M059J (cell line): Measurements from ENCODE around the gene RELN. TPM values are rescaled to one million over a fixed set of nuclear protein-coding genes. Genes with fewer than 3 reads are reported as not detected.
"Not testable (repeated sequence)": the region's sequence is repeated elsewhere in the genome, so short reads cannot be mapped to it uniquely, and the experiment has no call there.

Source experiments
- DNase-seq: peaks from one replicate; pipeline ENCODE4 v3.0.0-alpha.2; 2012; ENCODE audit warnings: low read depth
- total RNA-seq: library from RNA; depleted of rRNA; stranded (reverse); fragments of >200 nt; shearing (Covaris generic); gene quantifications from 2 replicates; pipeline ENCODE4 v1.2.3, GENCODE V29; 2014

RELN gene
- total RNA-seq, 1 experiment from 2014 or later, result 1.0 TPM

DNA sequence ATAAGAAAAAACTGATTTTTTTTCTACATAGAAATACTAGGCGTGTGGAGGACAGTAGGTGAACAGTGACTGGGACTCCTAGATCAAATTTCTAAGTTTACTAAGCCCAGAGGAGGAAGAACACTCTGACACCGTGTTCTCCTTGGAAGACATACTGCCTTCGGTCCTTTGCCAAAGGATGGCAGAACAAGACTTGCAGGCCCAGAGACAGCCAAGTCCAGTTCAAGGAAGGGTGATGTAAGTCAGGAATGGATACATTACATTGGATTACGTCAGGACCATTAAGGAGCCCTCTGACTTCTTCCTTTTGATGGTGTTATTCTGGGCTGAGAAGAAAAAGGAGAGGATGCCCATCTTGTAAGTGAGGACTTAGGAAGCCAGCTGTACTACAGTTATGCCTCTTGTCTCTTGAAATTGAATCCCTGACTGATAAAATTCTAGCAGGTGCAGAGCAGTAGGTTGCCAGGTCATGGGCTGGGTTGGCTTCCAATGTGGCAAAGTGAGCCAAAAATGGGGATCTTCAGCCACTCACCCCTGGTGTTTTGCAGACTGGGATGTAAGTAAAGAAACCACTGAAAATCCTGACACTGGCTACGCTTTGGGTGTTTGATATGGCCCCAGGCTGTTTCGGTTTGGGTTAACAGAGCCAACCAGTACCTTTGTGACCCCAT, 45.1 kb downstream of the RELN start:
- no peak for DNase-seq

DNA sequence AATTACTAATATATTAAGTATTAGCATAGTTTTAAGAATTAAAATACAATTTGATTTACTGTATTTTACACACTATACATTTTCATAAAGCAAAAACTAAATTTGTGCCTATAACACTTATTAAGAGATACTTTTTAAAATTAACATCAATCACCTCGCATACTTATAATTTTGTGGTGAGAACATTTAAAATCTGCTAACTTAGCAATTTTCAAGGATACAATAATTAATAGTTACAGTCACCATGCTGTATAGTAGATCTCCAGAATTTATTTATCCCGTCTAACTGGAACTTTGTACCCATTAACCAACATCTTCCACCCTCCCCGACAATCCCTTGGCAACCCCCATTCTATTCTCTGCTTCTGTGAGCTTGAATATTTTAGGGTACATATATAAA, 47.5 kb downstream of the RELN start:
- no peak for DNase-seq

DNA sequence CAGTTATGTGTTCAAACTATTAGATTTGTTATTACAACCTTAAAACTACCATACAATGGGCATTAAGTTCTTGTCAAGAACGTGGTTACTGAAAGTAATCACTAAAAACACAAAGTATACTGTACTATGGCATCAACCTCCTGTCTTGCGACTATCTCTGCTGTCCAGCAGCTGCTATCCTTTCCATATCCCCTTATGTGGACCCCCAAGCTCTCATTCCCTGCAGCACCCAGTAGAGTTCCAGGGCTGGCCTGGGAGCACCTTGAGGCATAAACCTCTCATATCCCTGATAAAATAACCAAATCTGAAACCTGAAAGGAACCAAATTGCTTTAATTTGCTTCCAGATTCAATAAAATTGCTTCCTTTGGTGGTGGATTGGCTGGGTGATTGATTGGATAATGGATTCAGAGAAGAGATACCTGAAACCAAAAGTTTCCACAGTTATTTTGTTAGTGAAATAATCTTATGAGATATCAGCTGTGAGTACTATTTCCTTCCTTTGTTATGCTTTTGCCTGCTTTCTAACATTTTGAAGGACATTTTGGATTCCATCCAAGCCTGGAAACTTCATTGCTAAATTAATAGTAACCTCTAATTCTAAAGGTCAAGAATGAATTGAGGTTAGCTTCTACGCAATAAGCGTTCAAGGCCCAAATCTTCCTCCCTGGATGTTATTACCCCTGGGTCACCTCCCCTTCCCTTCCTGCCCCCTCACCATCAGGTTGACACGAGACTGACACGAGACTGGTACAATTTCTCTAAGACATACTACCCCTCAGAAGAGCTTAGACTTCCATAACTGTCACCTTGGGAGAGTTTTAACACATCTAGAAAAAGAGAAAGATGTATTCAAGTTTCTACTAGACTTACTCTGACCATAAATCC, 48.8 kb downstream of the RELN start:
- DNase-seq, result no peak

DNA sequence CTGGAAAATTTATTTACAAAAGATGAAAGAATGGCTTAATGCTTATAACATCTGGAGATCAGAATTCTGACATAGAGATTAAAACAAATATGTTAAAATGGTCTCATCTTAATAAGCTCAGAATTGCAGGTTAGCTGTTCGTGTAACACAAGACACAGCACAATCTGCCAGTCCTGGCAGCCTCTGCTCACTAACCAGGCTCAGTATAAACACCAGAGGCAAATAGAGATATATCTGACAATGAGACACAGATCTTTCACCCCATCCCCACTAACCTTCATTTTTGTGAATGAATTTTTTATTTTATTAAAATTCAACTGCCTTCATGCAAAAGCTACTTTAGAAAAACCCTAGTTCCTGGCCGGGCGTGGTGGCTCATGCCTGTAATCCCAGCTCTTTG, 51.8 kb downstream of the RELN start:
- DNase-seq, result no peak

DNA sequence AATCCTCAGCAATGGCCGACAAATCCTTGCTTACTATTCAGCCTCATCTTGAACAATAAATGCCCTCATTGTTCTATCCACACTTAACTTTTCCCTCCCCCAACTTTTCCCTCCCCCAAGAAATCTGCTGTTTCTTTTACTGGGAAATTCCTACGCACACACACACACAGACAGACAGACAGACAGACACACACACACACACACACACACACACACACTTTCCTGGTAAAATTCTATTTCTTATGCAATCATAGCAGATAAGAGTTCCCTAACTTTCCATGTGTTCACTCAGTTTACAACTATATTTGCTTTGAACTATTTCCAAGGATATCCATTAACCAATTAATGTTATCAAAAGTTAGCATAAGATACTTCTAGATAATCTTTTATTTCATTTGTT, 52.9 kb downstream of the RELN start:
- no peak for DNase-seq

DNA sequence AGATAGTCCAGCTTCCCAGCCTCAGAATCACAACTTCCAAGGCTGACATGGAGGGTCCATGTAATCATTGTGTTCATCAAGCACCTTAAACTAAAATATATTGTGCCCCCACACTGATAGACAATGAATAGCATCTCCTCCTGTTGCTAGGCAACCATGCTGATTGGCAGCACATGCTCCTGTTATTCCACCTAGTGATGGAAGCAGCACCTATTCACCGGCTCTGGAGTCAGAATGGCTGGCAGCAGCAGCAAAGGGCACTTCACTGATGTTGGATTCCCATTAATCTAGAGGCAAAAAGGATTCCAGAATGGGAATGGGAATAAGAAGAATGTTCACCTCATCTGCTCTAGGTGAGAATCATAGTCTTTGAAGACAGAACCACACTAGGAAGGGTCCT, 55.0 kb downstream of the RELN start:
- no peak for DNase-seq

DNA sequence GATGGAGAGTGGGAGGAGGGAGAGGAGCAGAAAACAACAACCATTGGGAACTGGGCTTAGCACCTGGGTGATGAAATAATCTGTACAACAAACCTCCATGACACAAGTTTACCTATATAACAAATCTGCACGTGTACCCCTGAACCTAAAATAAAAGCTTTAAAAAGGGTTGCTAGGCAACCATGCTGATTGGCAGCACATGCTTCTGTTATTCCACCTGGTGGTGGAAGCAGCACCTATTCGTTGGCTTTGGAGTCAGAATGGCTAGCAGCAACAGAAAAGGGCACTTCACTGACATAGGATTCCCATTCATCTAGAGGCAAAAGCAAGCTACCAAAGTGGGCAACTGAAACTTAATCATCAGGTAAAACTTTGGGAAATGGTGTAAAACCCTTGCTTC, 57.1 kb downstream of the RELN start:
- DNase-seq, result no peak

DNA sequence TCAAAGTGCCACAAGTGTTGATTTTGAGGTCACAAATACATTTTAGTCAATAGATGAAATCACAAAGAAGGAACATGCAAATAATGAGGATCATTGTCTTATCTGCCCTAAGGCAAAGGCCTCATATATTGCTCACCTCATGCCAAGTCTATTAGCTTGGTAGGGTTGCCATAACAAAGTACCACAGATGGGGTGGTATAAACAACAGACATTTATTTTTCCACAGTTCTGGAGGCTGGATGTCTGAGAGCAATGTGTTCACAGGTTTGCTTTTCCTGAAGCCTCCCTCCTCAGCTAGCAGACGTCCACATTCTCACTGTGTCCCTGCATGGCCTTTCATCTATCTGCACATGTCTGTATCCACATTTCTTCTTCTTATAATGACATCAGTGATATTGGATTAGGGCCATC, 59.6 kb downstream of the RELN start:
- peak; percentile 50 for DNase-seq

DNA sequence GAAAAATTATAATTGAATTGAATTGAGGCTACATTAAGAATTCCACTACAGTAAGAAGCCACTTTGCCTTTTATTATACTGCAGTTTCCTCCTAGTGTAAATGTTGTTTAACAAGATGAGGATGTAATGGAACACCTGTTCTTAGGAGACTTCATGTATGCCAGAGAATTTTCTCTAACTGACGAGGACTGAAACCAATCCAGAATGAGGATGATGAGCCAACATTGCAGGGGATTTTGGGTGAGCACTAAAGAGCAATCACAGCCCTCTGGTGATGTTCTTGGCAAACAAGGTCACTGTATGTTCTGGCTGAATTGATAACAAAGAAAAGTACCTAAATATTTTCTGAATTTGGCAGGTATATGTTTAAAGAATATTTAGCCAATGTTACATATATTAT, 60.9 kb downstream of the RELN start:
- no peak for DNase-seq

DNA sequence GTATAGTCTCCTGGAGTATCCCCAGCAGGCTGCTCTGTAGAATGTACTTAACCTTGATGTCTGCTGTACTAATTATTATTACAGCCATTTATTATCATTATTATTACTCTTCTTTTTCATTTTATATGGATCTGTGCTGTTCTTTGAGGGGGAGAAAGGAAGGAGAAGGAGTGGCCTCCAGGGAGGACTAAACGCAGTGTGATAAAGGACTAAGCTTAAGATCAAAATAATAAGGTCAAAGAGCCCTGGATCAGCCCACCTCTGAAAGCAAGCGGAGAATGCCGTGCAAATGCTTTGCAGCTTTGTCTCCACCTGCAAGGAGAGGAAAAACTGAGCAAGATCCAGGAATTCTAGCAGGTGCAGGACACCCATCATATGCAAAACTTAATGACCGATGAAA, 65.3 kb downstream of the RELN start:
- DNase-seq, result no peak

DNA sequence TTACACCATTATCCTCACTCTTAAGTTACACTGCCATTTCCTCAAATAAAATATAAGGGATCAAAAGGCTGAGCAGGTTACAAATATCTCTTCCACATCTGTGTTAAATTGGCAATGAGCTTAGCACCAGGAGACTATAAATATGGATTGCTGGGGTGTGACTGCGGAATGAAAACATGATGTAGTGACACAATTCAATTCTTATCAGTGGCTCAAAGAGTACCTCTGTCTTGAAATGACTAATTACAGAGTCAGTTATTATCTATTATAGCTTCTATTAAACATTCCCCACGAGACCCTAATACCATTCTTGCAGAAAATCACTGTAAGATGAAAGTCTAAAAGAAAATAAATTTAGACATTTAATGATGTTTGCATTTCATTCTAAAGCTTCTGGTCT, 67.1 kb downstream of the RELN start:
- no peak for DNase-seq

DNA sequence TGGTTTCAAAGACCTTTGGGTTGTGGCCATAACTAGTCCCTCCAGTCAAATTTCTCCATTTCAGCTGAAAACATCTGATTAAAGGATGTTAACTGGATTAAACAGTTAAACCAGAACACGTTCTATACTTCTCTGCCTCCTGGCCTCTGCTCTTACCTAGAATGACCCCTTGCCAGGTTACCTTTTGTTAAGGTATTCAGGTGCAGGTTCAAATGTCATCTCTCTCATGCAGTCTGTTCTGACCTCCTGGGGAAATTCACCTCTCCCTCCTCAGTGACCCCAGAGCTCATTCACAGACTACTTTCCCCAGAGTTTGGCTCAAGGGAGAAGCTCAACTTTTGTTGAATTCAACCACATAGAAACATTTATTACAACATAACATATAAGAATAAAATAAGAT, 67.8 kb downstream of the RELN start:
- DNase-seq, result no peak

DNA sequence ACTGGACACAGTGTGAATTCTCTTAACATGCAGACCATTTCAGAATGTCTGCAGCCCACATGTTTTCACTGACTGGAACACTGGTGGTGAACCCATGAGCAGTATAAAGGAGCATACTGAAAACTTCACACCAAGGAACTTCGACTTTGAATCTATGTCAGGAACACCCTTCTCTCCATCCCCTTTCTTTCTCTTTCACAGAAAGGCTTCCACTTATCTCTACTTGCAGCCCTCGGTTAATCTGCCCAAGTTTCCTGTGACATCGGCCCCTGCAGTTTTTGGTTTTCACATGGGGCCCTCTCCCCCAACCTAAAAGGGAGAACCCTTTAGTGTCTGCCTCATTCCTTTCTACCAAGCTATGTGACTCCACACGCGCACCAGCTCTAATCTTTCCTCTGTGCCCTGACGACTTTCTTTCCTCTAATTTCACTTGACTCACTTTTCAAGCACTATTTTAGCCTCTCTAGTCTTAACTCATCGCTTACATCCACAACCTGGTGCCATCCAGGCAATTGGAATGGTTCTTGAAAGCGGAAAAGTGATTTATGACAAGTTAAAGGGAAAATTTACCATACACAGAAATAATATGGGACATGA, 70.1 kb downstream of the RELN start:
- DNase-seq, result no peak

DNA sequence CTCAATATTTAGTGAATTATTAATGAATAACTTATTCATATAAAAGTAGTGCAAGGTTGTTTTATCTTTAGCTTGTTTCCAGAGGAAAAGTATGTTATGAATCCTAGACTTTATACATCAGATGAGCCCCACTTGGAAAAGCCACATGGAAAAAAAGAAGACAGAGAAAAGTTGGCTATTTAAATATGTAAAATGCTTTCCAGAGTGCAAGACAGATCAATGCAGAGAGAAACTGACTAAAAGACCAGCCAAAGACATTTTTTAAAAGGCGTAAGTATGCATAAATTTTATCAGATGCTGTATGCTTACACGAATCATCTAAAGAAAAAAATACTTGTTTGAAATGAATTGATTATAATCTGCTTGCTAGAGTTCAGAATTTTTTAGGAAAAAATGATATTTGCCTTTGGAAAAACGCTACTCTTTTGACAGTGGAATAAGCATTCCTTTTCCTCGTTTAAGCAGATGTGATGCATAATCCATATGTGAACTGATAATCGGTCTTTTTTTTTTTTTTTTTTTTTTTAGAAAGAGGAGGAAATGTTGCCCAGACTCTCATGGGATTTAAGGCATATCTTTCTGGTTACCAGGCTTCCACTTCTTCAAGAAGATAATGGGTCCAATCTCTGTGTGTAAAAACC, 70.7 kb downstream of the RELN start:
- DNase-seq, result no peak

DNA sequence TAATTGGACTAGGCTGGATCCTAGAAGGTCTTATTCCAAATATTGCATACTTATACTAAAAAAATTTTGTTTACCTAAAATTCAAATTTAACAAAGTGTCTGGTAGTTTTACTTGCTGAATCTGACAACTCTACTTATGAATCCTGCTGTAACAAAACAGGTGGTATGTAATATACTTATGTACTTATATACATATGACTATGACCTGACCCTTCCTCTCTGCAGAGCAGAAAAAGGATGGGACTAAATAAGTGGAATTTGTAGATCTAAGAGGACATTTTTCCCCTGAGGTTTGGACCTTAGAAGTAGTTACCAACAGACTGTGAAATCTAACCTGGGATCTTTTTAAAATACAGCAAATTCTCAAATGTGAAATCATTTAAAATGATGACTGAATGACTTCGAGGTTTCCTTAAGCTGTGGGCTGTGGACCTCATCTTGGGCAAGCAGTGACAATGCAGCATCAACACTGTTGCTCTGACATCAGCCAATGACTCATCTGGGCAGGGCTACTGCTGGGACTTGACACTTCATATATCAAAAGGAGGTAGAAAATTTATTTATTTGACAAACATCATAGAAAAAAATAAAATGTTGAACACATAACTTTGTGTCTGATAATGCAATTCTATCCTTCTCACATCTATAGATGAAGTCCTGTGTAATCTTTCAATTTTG, 73.6 kb downstream of the RELN start:
- peak; percentile 46 for DNase-seq

DNA sequence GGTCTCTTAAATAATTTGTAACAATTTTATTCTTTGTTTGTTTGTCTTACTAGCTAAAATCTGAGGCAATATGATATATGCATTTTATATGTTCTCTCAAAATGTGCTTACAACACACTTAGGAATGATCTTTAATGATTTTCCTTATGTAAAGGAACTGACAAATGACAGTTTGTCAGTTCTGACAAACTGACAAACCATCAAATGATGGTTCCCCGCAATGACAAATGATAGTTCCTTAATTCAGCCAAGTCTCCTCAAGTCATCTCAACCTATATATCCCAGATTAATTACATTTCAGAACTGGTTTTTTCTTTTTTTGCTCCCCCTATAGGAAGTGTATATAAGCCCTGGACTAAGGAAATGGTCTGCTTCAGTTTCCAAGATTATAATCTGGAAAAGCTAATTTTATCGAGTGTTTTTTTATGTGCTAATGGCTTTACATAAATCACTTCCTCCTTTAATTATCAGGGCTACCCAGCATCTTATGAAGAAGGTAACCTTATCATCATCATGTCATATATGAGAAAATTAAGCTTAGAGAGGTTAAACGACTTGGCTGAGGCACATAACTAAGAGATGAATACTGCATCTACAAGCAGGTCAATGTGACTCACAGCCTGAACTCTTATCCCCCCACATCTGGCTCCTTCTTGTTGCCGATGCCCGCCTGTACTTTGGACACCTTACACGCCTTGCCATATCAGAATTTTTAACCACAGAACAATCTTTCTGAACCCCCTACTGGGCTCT, 75.1 kb downstream of the RELN start:
- DNase-seq, result peak; percentile 31

DNA sequence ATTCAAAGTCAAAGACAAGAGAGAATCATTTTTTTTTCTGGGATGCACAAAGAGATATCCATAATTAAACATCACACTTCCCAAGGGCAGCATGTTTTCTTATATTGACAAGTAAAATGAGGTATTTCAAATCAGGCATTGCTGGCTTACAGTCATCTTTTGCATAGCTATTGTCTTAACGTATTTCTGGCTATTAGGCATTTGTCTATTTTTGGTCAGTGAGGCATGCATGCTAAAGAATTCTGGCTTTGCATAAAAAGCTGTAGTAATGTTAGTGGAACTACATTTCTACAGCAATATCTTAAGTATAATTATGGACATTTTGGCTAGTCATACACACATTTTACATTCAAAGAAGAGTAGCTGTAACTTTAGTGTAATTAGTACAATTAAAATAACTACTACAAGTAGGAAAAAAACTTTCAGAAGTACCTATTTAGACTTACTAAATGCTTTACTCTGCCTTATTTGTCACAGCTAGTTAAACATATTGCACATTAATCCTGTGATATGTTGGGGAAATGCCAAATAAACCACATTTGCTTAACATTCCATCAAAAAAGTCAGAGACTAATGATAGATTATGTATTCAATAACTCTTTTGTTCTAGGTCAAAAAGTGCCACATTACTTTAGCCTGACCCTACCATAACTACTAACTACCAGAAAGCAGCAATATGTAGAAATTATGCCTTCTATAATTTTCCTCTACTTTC, 76.4 kb downstream of the RELN start:
- no peak for DNase-seq

DNA sequence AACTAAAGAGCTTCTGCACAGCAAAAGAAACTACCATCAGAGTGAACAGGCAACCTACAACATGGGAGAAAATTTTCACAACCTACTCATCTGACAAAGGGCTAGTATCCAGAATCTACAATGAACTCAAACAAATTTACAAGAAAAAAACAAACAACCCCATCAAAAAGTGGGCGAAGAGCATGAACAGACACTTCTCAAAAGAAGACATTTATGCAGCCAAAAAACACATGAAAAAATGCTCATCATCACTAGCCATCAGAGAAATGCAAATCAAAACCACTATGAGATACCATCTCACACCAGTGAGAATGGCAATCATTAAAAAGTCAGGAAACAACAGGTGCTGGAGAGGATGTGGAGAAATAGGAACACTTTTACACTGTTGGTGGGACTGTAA, 78.4 kb downstream of the RELN start:
- DNase-seq, result not testable (repeated sequence)

DNA sequence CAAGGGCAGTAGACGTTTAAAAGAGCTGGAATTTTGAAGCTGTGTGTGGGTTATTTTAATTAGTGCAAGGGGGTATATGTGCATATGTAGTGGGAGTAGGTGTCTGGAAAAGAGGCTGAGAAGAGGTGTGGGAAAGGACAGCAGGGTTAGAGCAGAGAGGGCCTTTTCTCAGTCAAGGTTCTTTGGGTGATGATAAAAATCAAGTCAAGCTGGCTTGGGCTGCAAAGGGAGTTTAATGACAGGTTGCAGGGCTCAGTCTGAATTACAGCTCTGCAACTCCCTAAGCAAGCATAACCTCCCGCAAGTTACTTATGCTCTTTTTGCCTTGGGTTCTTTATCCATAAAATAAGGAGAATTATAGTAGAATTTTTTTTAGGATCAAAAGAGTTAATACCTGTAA, 83.5 kb downstream of the RELN start:
- no peak for DNase-seq

DNA sequence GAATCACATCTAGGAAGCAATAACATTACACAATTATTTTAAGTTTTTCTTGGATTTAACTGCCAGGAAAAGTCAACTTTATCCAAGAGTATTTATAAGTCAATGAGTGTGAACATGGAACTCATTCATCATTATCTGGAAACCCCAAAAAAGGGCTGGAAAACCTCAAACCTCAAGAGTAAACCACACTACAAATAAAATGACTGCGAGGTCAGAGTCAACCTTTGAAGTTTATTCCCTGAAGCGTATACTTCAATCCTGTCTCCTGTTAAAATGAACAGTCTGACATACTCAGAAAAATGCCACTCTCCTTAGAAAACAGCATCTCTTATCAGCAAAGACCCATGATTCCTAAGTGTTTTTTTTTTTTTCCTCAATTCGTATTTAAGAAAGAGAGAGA, 86.5 kb downstream of the RELN start:
- peak; percentile 68 for DNase-seq

DNA sequence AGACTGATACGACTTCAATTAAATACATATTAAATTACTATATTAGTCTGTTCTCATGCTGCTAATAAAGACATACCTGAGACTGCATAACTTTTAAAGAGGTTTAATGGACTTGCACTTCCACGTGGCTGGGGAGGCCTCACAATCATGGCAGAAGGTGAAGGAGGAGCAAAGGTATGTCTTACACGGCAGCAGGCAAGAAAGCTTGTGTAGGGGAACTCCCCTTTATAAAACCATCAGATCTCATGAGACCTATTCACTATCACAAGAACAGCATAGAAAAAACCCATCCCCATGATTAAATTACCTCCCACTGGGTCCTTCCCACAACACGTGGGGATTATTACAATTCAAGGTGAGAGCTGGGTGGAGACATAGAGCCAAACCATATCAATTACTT, 92.6 kb downstream of the RELN start:
- DNase-seq, result not testable (repeated sequence)
